Choroid plexus epithelial cell (primary cell): Measurements from ENCODE around the gene SEC23B.
"Not testable (repeated sequence)": the region's sequence is repeated elsewhere in the genome, so short reads cannot be mapped to it uniquely, and the experiment has no call there.

ENCODE experiments used
- DNase-seq: peaks from one replicate; pipeline ENCODE4 v3.0.0-alpha.2; 2010; ENCODE audit warnings: low read depth
- H3K4me3 ChIP-seq: 2 replicates; pipeline ENCODE4 v1.5.1; 2011; ENCODE audit warnings: low read depth, mild to moderate bottlenecking, control low read depth, low read length, moderate library complexity
- TF ChIP-seq, protein P1 (sequence below): conservative IDR thresholded peaks from 2 replicates; pipeline ENCODE4 v1.5.1; 2011; ENCODE audit warnings: low read depth, mild to moderate bottlenecking, control low read depth, inconsistent platforms, low read length, moderate library complexity

Gene SEC23B

DNA sequence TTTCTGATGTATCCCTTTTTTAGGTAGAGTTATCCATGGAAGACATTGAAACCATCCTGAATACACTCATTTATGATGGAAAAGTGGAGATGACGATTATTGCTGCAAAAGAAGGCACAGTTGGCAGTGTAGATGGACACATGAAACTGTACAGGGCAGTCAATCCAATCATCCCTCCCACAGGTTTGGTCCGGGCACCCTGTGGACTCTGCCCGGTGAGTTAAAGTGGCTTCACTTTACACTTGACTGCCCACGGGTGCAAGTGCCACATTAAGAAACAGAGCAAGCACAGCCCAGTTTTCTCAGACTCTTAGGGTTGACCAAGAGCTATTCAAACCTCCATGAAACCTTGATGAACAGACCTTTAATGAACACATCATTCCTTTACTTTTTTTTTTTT is 26.1 kb upstream of the SEC23B start:
- TF ChIP-seq, protein P1, sequence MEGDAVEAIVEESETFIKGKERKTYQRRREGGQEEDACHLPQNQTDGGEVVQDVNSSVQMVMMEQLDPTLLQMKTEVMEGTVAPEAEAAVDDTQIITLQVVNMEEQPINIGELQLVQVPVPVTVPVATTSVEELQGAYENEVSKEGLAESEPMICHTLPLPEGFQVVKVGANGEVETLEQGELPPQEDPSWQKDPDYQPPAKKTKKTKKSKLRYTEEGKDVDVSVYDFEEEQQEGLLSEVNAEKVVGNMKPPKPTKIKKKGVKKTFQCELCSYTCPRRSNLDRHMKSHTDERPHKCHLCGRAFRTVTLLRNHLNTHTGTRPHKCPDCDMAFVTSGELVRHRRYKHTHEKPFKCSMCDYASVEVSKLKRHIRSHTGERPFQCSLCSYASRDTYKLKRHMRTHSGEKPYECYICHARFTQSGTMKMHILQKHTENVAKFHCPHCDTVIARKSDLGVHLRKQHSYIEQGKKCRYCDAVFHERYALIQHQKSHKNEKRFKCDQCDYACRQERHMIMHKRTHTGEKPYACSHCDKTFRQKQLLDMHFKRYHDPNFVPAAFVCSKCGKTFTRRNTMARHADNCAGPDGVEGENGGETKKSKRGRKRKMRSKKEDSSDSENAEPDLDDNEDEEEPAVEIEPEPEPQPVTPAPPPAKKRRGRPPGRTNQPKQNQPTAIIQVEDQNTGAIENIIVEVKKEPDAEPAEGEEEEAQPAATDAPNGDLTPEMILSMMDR, result no peak
- no peak for DNase-seq
- H3K4me3 ChIP-seq, result no peak overlapping the region

DNA sequence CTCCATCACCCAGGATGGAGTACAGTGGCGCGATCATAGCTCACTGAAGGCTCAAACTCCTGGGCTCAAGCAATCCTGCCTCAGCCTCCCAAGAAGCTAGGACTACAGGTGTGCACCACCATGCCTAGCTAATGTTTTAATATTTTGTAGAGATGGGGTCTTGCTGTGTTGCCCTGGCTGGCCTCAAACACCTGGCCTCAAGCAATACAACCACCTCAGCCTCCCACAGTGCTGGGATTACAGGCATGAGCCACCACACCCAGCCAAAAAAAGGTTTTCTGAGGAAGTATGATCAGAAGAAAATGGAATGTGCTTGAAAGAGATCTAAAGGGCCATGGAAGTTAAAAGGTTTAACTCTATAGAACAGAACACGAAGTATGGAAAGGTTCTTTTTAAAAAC is 19.4 kb upstream of the SEC23B start:
- no peak for DNase-seq
- TF ChIP-seq, protein P1, result no peak
- H3K4me3 ChIP-seq, result no peak overlapping the region

DNA sequence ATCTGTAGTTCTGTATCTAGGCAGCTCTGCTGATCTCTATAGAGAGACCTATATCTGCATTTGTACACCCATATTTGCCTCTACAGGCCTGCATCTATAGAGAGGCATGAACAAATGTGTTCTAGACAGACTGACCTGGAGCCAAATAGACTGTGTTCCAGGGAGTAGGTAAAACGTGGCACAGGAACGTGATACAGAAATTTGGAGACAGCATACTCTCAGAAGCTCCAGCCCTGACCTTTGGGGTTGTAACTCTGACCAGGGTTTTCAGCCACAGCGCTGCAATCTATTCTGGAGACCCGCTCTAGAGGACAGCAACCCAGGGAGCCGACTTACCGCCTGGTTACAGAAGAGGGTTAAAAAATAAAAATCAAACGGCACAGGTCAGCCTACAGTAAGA is 11.7 kb upstream of the SEC23B start:
- no peak for DNase-seq
- H3K4me3 ChIP-seq, result peak overlapping the region; percentile 99
- TF ChIP-seq, protein P1, result no peak

DNA sequence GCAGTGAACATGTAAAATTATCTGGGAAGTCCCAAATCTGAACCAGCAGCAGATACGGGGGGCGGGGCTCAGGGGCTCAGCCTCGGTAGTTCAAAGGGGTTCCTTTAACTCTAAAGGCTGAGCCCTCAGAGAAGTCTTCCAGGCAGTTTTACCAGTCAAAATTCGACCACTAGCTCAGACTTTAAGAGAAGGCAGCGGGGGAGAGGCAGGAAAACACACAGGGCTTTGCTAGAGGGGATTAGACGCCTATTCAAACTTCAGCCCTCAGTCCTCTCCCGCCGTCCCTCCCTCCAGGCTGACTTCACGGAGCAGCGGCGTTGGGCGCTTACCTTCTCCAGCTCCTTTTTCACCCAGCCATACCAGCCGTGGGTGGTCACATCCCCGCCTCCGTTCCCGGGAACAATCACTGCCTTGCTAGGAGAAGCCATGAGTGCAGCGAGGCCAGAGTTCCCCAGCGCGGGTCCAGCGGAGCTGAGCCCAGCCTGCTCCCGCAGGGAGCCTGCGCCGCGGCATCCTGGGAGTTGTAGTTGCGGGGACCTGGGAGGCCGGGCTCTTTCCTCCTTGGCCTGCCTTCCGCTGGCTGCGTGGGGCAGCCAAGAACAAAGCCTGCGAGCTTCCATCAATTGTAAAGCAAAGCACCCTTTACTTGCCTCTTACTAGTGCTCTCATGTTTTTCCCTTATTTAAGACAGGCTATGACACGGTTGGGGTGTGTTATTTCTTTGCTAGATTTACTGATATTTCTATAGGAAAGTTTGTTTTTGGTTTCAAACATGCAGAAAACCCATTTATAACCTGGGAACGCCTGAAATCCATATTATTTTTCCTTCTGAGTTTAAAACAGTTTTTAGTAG is 10.8 kb upstream of the SEC23B start, which contains the start of gene RBBP9:
Gene RBBP9, minus strand, starts transcription at position 486 of the 853 bp plus-strand sequence. Its CDS starts 58 bp downstream, at position 428.
- peak; percentile 83 for DNase-seq
- H3K4me3 ChIP-seq, result peak within 1 kb of the TSS; percentile 99
- TF ChIP-seq, protein P1, result no peak

DNA sequence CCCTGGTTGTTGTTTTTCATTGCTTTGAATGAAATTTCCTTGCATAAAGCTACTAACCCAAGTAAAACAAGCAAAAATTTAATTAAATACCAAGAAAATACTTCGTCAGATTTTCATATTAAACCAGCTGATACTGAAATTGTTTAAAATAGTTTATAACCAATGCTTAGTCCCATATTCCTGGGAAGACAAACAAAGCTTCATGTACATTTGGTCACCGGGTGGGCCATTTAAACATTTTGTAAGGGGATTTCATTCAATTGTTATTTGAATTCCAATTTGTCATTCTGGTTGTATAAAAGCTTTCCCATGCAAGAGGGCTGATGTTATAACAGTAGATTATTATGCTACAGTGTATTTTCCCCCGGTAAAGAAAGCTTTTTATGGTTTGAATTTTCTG is 10.1 kb upstream of the SEC23B start:
- no peak overlapping the region for H3K4me3 ChIP-seq
- TF ChIP-seq, protein P1, result no peak
- DNase-seq, result no peak

DNA sequence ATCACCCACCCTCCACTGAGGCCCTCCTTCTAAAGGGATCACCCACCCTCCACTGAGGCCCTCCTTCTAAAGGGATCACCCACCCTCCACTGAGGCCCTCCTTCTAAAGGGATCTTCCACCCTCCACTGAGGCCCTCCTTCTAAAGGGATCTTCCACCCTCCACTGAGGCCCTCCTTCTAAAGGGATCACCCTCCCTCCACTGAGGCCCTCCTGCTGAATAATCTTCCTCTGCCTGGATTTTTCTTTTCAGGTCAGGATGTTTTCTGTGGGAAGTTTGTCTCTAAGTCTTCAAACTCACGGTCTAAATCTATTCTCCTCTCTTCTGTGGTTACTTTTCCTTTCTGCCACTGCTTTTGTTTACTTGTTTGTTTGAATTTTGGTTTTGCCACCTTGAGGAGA is 6.1 kb upstream of the SEC23B start:
- not testable (repeated sequence) for H3K4me3 ChIP-seq, DNase-seq

DNA sequence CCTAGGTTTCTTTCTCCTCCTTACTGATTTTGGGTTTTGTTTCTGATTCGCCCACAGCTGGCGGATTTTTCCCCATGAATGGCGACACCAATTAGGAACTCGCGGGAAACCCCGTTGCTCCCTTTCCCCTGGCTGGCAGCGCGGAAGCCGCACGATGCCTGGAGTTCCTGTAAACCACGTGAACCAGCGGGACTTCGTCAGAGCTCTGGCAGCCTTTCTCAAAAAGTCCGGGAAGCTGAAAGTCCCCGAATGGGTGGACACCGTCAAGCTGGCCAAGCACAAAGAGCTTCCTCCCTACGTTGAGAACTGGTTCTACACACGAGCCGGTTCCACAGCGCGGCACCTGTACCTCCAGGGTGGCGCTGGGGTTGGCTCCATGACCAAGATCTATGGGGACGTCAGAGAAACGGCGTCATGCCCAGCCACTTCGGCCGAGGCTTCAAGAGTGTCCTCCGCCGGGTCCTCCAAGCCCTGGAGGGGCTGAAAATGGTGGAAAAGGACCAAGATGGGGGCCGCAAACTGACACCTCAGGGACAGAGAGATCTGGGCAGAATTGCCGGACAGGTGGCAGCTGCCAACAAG is 3.2 kb upstream of the SEC23B start:
- DNase-seq, result peak; percentile 55
- H3K4me3 ChIP-seq, result peak overlapping the region; percentile 11
- TF ChIP-seq, protein P1, result no peak
